IMR-90 (cell line): ENCODE measurements around the gene AZU1. TPM values are rescaled to one million over a fixed set of nuclear protein-coding genes. Genes with fewer than 3 reads are reported as not detected.

ENCODE experiments used
- ATAC-seq: fragments of 200-7000 bp; cut with Tn5 transposase; 2 replicates; pipeline ENCODE4 v1.9.1; 2020; ENCODE audit warnings: low read depth, mild to moderate bottlenecking, moderate library complexity
- BruUV-seq: library from RNA; stranded (reverse); fragments of 400-500 nt; replicated peaks from 2 replicates; lab custom pipeline; 2021; lab: Mats Ljungman, UMichigan
- CTCF ChIA-PET: fragments of 300-600 bp; formaldehyde crosslinking; extraction: SDS; loops from one replicate; lab custom pipeline; 2021; ENCODE audit warnings: antibody characterized with exemption; lab: Yijun Ruan, JAX
- POLR2A ChIA-PET: fragments of 300-600 bp; sonication (Branson Sonifier 250); formaldehyde crosslinking; loops from one replicate; lab custom pipeline; 2022; ENCODE audit warnings: antibody characterized with exemption; ENCODE audit not compliant: unreplicated experiment; lab: Charles Lee
- DNase-seq: peaks from one replicate; pipeline ENCODE4 v3.0.0; 2013
- H2AFZ ChIP-seq: replicated peaks from 2 replicates; pipeline ENCODE3; 2013; ENCODE audit warnings: low read length, mild to moderate bottlenecking; ENCODE audit not compliant: poor library complexity
- H2AK5ac ChIP-seq: 2 replicates; pipeline ENCODE4 v1.6.1; 2013; ENCODE audit warnings: low read depth, low read length, inconsistent platforms
- H2AK9ac ChIP-seq: replicated peaks from 2 replicates; pipeline ENCODE3; 2013; ENCODE audit warnings: mild to moderate bottlenecking, low read depth, low read length, moderate library complexity; ENCODE audit not compliant: poor library complexity
- H2BK120ac ChIP-seq: 2 replicates; pipeline ENCODE4 v1.6.1; 2013; ENCODE audit warnings: low read depth, low read length, inconsistent platforms
- H2BK15ac ChIP-seq: 3 replicates; pipeline ENCODE4 v1.6.1; 2013; ENCODE audit warnings: low read depth, low read length, inconsistent platforms
- H2BK20ac ChIP-seq: 2 replicates; pipeline ENCODE4 v1.6.1; 2013; ENCODE audit warnings: low read depth, mild to moderate bottlenecking, inconsistent platforms, low read length, moderate library complexity
- H2BK5ac ChIP-seq: 2 replicates; pipeline ENCODE4 v1.6.1; 2013; ENCODE audit warnings: mild to moderate bottlenecking, low read depth, low read length, inconsistent platforms; ENCODE audit not compliant: poor library complexity, severe bottlenecking
- H3K14ac ChIP-seq: replicated peaks from 2 replicates; pipeline ENCODE4 v1.6.1; 2013; ENCODE audit warnings: low read depth, low read length, inconsistent platforms
- H3K18ac ChIP-seq: 2 replicates; pipeline ENCODE4 v1.6.1; 2013; ENCODE audit warnings: low read depth, low read length, control low read depth
- H3K23ac ChIP-seq: 2 replicates; pipeline ENCODE4 v1.6.1; 2013; ENCODE audit warnings: low read depth, low read length, inconsistent platforms
- H3K27ac ChIP-seq: 2 replicates; pipeline ENCODE4 v1.5.1; 2013; ENCODE audit warnings: mild to moderate bottlenecking, control low read depth, low read length; ENCODE audit not compliant: insufficient read depth
- H3K27me3 ChIP-seq: 2 replicates; pipeline ENCODE4 v1.6.1; 2013; ENCODE audit warnings: low read length; ENCODE audit not compliant: control insufficient read depth, insufficient read depth
- H3K36me3 ChIP-seq: 2 replicates; pipeline ENCODE4 v1.6.1; 2013; ENCODE audit warnings: low read length, mixed read lengths; ENCODE audit not compliant: control insufficient read depth, insufficient read depth
- H3K4ac ChIP-seq: 2 replicates; pipeline ENCODE4 v1.6.1; 2013; ENCODE audit warnings: low read depth, low read length, inconsistent platforms
- H3K4me1 ChIP-seq: 2 replicates; pipeline ENCODE4 v1.6.1; 2013; ENCODE audit warnings: low read length, mixed read lengths; ENCODE audit not compliant: control insufficient read depth, insufficient read depth
- H3K4me2 ChIP-seq: 2 replicates; pipeline ENCODE4 v1.6.1; 2013; ENCODE audit warnings: low read depth, mild to moderate bottlenecking, control low read depth, low read length, moderate library complexity
- H3K4me3 ChIP-seq: 2 replicates; pipeline ENCODE4 v1.5.1; 2013; ENCODE audit warnings: low read depth, mild to moderate bottlenecking, control low read depth, low read length, moderate library complexity; ENCODE audit not compliant: insufficient read depth
- H3K56ac ChIP-seq: 2 replicates; pipeline ENCODE4 v1.6.1; 2013; ENCODE audit warnings: low read length, inconsistent platforms; ENCODE audit not compliant: insufficient read depth; ENCODE audit errors: extremely low read depth
- H3K79me1 ChIP-seq, 2 experiments: 2 replicates each; pipeline ENCODE4 v1.6.1; 2013; ENCODE audit warnings: low read length in 2 of 2, inconsistent platforms in 1 of 2, low read depth in 1 of 2
- H3K9ac ChIP-seq: 2 replicates; pipeline ENCODE4 v1.6.1; 2013; ENCODE audit warnings: low read depth, low read length, control low read depth
- H3K9me1 ChIP-seq: 2 replicates; pipeline ENCODE4 v1.6.1; 2013; ENCODE audit warnings: low read length, inconsistent platforms; ENCODE audit not compliant: insufficient read depth
- H3K9me3 ChIP-seq: 2 replicates; pipeline ENCODE4 v1.6.1; 2013; ENCODE audit warnings: low read length; ENCODE audit not compliant: control insufficient read depth, insufficient read depth
- H4K20me1 ChIP-seq: 2 replicates; pipeline ENCODE4 v1.6.1; 2013; ENCODE audit warnings: low read length, inconsistent platforms; ENCODE audit not compliant: insufficient read depth
- H4K5ac ChIP-seq: 2 replicates; pipeline ENCODE4 v1.6.1; 2013; ENCODE audit warnings: mild to moderate bottlenecking, low read depth, low read length, control low read depth
- H4K8ac ChIP-seq, 2 experiments: 2 replicates each; pipeline ENCODE4 v1.6.1; 2013; ENCODE audit warnings: low read depth in 2 of 2, low read length in 2 of 2, control low read depth in 1 of 2, inconsistent platforms in 1 of 2
- H4K91ac ChIP-seq: 2 replicates; pipeline ENCODE4 v1.6.1; 2013; ENCODE audit warnings: low read depth, low read length, inconsistent platforms; ENCODE audit not compliant: insufficient read depth
- CEBPB ChIP-seq: IDR thresholded peaks from 2 replicates; pipeline ENCODE4 v1.6.1; 2012; ENCODE audit warnings: low read depth, low read length, improper control_type of control experiment
- WGBS, 2 experiments: methylation state at CpG; one replicate each; pipeline versions ENCODE4 v1.1.5 to v1.1.7; 2013; ENCODE audit warnings: missing lambda C conversion rate in 2 of 2; ENCODE audit not compliant: insufficient read length in 1 of 2; ENCODE audit errors: extremely low coverage in 2 of 2; 5-methylcytosine and 5-hydroxymethylcytosine counted together
- dilution Hi-C: fragments of 300-500 bp; cut with HindIII; formaldehyde crosslinking; loops from one replicate; pipeline ENCODE4 v1.14.3; 2018; ENCODE audit warnings: low sequenced_read_pairs; ENCODE audit not compliant: unreplicated experiment
- in situ Hi-C: fragments of 300-500 bp; cut with MboI; formaldehyde crosslinking; loops from 3 replicates; pipeline ENCODE4 v1.14.3; 2019; ENCODE audit warnings: low sequenced_read_pairs, inconsistent platforms, mixed read lengths
- intact Hi-C: fragments of 100-400 bp; cut with micrococcal nuclease; formaldehyde crosslinking; loops from 2 replicates; pipeline ENCODE4 v1.10.0; 2022
- polyA plus RNA-seq, 3 experiments: library from polyadenylated mRNA; depleted of rRNA; stranded (reverse); fragments of >200 nt; gene quantifications; 2 replicates each; pipeline ENCODE4 v1.2.3, GENCODE V29; 2012; ENCODE audit warnings: low replicate concordance in 1 of 3
- total RNA-seq: library from RNA; depleted of rRNA; stranded (reverse); fragments of >200 nt; gene quantifications from 2 replicates; pipeline ENCODE4 v1.2.3, GENCODE V29; 2012

AZU1 gene
- total and polyA plus RNA-seq, 2 of the 4 experiments (the other 2 are of a cell fraction) = 0.12 TPM; not detected in 1

DNA sequence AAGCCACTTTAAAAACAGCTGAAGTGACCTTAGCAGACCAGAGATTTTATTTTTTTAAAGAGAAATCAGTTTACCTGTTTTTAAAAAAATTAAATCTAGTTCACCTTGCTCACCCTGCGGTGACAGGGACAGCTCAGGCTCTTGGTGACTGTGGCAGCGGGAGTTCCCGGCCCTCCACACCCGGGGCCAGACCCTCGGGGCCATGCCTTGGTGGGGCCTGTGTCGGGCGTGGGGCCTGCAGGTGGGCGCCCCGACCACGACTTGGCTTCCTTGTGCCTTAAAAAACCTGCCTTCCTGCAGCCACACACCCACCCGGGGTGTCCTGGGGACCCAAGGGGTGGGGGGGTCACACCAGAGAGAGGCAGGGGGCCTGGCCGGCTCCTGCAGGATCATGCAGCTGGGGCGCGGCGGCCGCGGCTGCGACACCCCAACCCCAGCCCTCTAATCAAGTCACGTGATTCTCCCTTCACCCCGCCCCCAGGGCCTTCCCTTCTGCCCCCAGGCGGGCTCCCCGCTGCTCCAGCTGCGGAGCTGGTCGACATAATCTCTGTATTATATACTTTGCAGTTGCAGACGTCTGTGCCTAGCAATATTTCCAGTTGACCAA, 16.7 kb upstream of the AZU1 start:
- Histone ChIP-seq H3K4me3 (no peak overlapping the region), H4K5ac (no peak overlapping the region), H3K4me1 (no peaks in the 10 kb centered on the region), H3K36me3 (peaks cover 85% of the 10 kb centered on the region), H3K9ac (no peak overlapping the region), H2BK20ac (no peak overlapping the region), H3K4ac (no peak overlapping the region), H3K56ac (no peak overlapping the region), H2AFZ (no peak overlapping the region), H3K27ac (no peak overlapping the region), H2BK120ac (no peak overlapping the region), H4K91ac (no peak overlapping the region), H3K27me3 (no peaks in the 10 kb centered on the region), H3K18ac (no peak overlapping the region), H3K23ac (no peak overlapping the region), H2AK5ac (no peak overlapping the region), H4K8ac (no peak overlapping the region), H2AK9ac (no peak overlapping the region), H3K4me2 (no peak overlapping the region), H2BK5ac (no peak overlapping the region), H4K20me1 (peaks cover 67% of the 10 kb centered on the region), H3K79me1 (peaks cover 11 to 39% of the 10 kb centered on the region in 2 experiments), H3K9me1 (no peaks in the 10 kb centered on the region), H3K14ac (no peak overlapping the region), H3K9me3 (no peaks in the 10 kb centered on the region), H2BK15ac (no peak overlapping the region)
- no peak for TF ChIP-seq CEBPB
- in situ Hi-C loops = no loop called here
- ATAC-seq = no peak
- no TSS peak for BruUV-seq
- no peak for DNase-seq
- CTCF ChIA-PET = no interaction called here
- POLR2A ChIA-PET = no interaction called here
- dilution Hi-C loops = no loop called here
- intact Hi-C loops = no loop called here
- WGBS, 2 experiments = 88% methylated on average over 8 of the region's 25 CpGs; no CpG with 5 or more reads in 1 of the 2 experiments
